Measurements from ENCODE around the gene ANK3. TPM values are rescaled to one million over a fixed set of nuclear protein-coding genes. Genes with fewer than 3 reads are reported as not detected.

The ANK3 gene
- total RNA-seq, 1 experiment from 2014 or later, result 15.3 TPM

- no peak overlapping the region for H3K4me3 ChIP-seq (replicated peaks in 1 of 2; ENCODE audit: low read depth in 1 of 2, low read length in 2 of 2)
- no peaks in the 10 kb centered on the region for H3K9me3 ChIP-seq (ENCODE audit: control insufficient read depth in 1 of 2, insufficient read depth in 1 of 2, low read depth in 1 of 2, low read length in 2 of 2)
- no peak overlapping the region for H3K4me2 ChIP-seq (ENCODE audit: low read length)
- no peaks in the 10 kb centered on the region for H3K36me3 ChIP-seq (ENCODE audit: control insufficient read depth in 1 of 2, insufficient read depth in 2 of 2, low read length in 2 of 2)
- ATAC-seq (no peak), DNase-seq (ENCODE audit: low read depth, low spot score) (no peak)
- ChIA-PET CTCF (no interaction called here), POLR2A (no interaction called here), RAD21 (ENCODE audit: low non-redundant PET in 1 of 2, low total read pairs in 2 of 2, uncharacterized antibody in 2 of 2, unreplicated experiment in 2 of 2) (no interaction called here)
- H2AFZ ChIP-seq (ENCODE audit: low read depth, low read length, poor library complexity, severe bottlenecking), result no peak overlapping the region
- intact Hi-C loops (cut with micrococcal nuclease), result no loop called here
- H3K4me1 ChIP-seq (ENCODE audit: control insufficient read depth in 1 of 2, insufficient read depth in 2 of 2, low read length in 2 of 2), result no peaks in the 10 kb centered on the region
- TF ChIP-seq JUND (IDR thresholded peaks at IDR 0.05) (no peak), MAX (IDR thresholded peaks at IDR 0.05) (no peak)
- BruUV-seq (replicated peaks), result no TSS peak
- no peaks in the 10 kb centered on the region for H3K9me2 ChIP-seq (ENCODE audit: insufficient read depth)
- no peaks in the 10 kb centered on the region for H3K79me2 ChIP-seq (ENCODE audit: insufficient read depth, low read length)
- H4K20me1 ChIP-seq (ENCODE audit: insufficient read depth), result no peaks in the 10 kb centered on the region
- no peak overlapping the region for H3K9ac ChIP-seq (ENCODE audit: low read length)
- H3K27me3 ChIP-seq (ENCODE audit: insufficient read depth, low read length), result no peaks in the 10 kb centered on the region
- no peak overlapping the region for H3K27ac ChIP-seq (ENCODE audit: low read depth, low read length)
Measured at GRCh38 chr10:60358282-60358681, 31.4 kb downstream of the ANK3 start.

GRCh38 chr10:60353519-60354258 lies 36.0 kb downstream of the ANK3 start:
- ATAC-seq, result no peak

More at GRCh38 chr10:60353519-60354258, 36.0 kb downstream of the ANK3 start:
- H3K79me2 ChIP-seq (ENCODE audit: insufficient read depth, low read length), result no peaks in the 10 kb centered on the region
- H2AFZ ChIP-seq (ENCODE audit: low read depth, low read length, poor library complexity, severe bottlenecking), result no peak overlapping the region
- no peak overlapping the region for H3K9ac ChIP-seq (ENCODE audit: low read length)
- CTCF ChIA-PET, result no interaction called here
- no peaks in the 10 kb centered on the region for H3K9me2 ChIP-seq (ENCODE audit: insufficient read depth)
- H3K4me2 ChIP-seq (ENCODE audit: low read length), result no peak overlapping the region
- no peak for DNase-seq (ENCODE audit: low read depth, low spot score)
- no peaks in the 10 kb centered on the region for H3K27me3 ChIP-seq (ENCODE audit: insufficient read depth, low read length)
- TF ChIP-seq EZH2 (IDR thresholded peaks at IDR 0.05), result no peak
- POLR2A ChIA-PET, result no interaction called here
- RAD21 ChIA-PET (ENCODE audit: low non-redundant PET in 1 of 2, low total read pairs in 2 of 2, uncharacterized antibody in 2 of 2, unreplicated experiment in 2 of 2), result no interaction called here
- no peak overlapping the region for H3K4me3 ChIP-seq (replicated peaks in 1 of 2; ENCODE audit: low read depth in 1 of 2, low read length in 2 of 2)
- no peak overlapping the region for H3K27ac ChIP-seq (ENCODE audit: low read depth, low read length)
- H3K4me1 ChIP-seq (ENCODE audit: control insufficient read depth in 1 of 2, insufficient read depth in 2 of 2, low read length in 2 of 2), result no peaks in the 10 kb centered on the region
- no peaks in the 10 kb centered on the region for H3K9me3 ChIP-seq (ENCODE audit: control insufficient read depth in 1 of 2, insufficient read depth in 1 of 2, low read depth in 1 of 2, low read length in 2 of 2)
- BruUV-seq (replicated peaks), result no TSS peak
- H4K20me1 ChIP-seq (ENCODE audit: insufficient read depth), result no peaks in the 10 kb centered on the region
- H3K36me3 ChIP-seq (ENCODE audit: control insufficient read depth in 1 of 2, insufficient read depth in 2 of 2, low read length in 2 of 2), result no peaks in the 10 kb centered on the region
- intact Hi-C loops (cut with micrococcal nuclease), result no loop called here
